ENCODE data around the gene CCDC91. TPM values are rescaled to one million over a fixed set of nuclear protein-coding genes. Genes with fewer than 3 reads are reported as not detected.

CCDC91 gene
- total and polyA plus RNA-seq, 4 donors, result 13.4 to 41.3 (median 23.3) TPM

DNA sequence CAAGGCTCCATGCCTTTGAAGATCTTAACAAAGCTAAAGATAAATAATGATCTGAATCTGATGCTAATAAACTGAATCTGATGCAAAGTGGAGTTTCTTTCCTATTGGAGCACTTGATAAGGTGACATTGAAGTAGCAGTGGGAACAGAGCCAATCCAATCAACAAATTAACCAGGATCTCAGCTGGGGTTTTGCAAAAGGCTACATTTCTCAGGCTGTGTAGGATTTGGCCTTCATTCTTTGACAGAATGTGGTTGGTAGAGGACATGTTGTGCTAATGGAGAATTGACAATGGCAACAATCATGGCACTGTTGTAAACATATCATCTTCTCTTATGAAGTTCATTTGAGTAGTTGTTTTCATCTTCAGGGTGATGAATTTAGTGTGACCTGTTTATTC lies 164.9 kb downstream of the CCDC91 start:
- H3K4me1 ChIP-seq (ENCODE audit: control insufficient read depth in 5 of 5, insufficient read depth in 5 of 5, low read length in 5 of 5), result peaks cover 0 to 13% (median 2%) of the 10 kb centered on the region in 5 donors
- H3K4me3 ChIP-seq, result no peak overlapping the region
- H3K27me3 ChIP-seq (ENCODE audit: control insufficient read depth in 3 of 3, insufficient read depth in 3 of 3, low read length in 2 of 3), result no peaks in the 10 kb centered on the region
- DNase-seq, result peak; percentile 71 to 95 (median 95)
- no peak overlapping the region for H3K27ac ChIP-seq (ENCODE audit: low read depth in 1 of 2, low read length in 1 of 2)
- no peak for ATAC-seq (ENCODE audit: insufficient read depth, low FRiP score)
- TF ChIP-seq, protein P1, sequence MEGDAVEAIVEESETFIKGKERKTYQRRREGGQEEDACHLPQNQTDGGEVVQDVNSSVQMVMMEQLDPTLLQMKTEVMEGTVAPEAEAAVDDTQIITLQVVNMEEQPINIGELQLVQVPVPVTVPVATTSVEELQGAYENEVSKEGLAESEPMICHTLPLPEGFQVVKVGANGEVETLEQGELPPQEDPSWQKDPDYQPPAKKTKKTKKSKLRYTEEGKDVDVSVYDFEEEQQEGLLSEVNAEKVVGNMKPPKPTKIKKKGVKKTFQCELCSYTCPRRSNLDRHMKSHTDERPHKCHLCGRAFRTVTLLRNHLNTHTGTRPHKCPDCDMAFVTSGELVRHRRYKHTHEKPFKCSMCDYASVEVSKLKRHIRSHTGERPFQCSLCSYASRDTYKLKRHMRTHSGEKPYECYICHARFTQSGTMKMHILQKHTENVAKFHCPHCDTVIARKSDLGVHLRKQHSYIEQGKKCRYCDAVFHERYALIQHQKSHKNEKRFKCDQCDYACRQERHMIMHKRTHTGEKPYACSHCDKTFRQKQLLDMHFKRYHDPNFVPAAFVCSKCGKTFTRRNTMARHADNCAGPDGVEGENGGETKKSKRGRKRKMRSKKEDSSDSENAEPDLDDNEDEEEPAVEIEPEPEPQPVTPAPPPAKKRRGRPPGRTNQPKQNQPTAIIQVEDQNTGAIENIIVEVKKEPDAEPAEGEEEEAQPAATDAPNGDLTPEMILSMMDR (IDR thresholded peaks at IDR 0.05; ENCODE audit: control extremely low read depth, extremely low read depth), result no peak
- peaks cover 0 to 12% (median 0%) of the 10 kb centered on the region in 4 donors for H3K36me3 ChIP-seq (ENCODE audit: control insufficient read depth in 4 of 4, insufficient read depth in 4 of 4, low read length in 4 of 4)
- peaks cover 0 to 12% (median under 1%) of the 10 kb centered on the region in 4 donors for H3K9me3 ChIP-seq (ENCODE audit: control insufficient read depth in 4 of 4, insufficient read depth in 3 of 4, low read length in 3 of 4)
- H3K9ac ChIP-seq (ENCODE audit: insufficient read depth in 1 of 2, low read length in 2 of 2), result no peak overlapping the region

GRCh38 chr12:28360253-28360652 lies 170.0 kb downstream of the CCDC91 start:
- ATAC-seq (ENCODE audit: insufficient read depth, low FRiP score) (no peak), DNase-seq (no peak)
- WGBS, 2 donors, result 75 to 87% methylated on average over 2 of the region's 2 CpGs
- Histone ChIP-seq H3K36me3 (ENCODE audit: control insufficient read depth in 4 of 4, insufficient read depth in 4 of 4, low read length in 4 of 4) (no peaks in the 10 kb centered on the region), H3K27me3 (ENCODE audit: control insufficient read depth in 3 of 3, insufficient read depth in 3 of 3, low read length in 2 of 3) (no peaks in the 10 kb centered on the region), H3K4me1 (ENCODE audit: control insufficient read depth in 5 of 5, insufficient read depth in 5 of 5, low read length in 5 of 5) (peaks cover 0 to 7% (median 0%) of the 10 kb centered on the region in 5 donors), H3K9ac (ENCODE audit: insufficient read depth in 1 of 2, low read length in 2 of 2) (no peak overlapping the region), H3K4me3 (no peak overlapping the region), H3K27ac (ENCODE audit: low read depth in 1 of 2, low read length in 1 of 2) (no peak overlapping the region), H3K9me3 (ENCODE audit: control insufficient read depth in 4 of 4, insufficient read depth in 3 of 4, low read length in 3 of 4) (no peaks in the 10 kb centered on the region)
- TF ChIP-seq, protein P1 (IDR thresholded peaks at IDR 0.05; ENCODE audit: control extremely low read depth, extremely low read depth), result no peak

GRCh38 chr12:28367326-28367725 lies 177.1 kb downstream of the CCDC91 start:
- DNase-seq, result peak in 1 of 3 donors; percentile 9
- no peak for ATAC-seq (ENCODE audit: insufficient read depth, low FRiP score)
- Histone ChIP-seq H3K36me3 (ENCODE audit: control insufficient read depth in 4 of 4, insufficient read depth in 4 of 4, low read length in 4 of 4) (peaks cover 3 to 12% (median 4%) of the 10 kb centered on the region in 4 donors), H3K27me3 (ENCODE audit: control insufficient read depth in 3 of 3, insufficient read depth in 3 of 3, low read length in 2 of 3) (no peaks in the 10 kb centered on the region), H3K4me1 (ENCODE audit: control insufficient read depth in 5 of 5, insufficient read depth in 5 of 5, low read length in 5 of 5) (no peaks in the 10 kb centered on the region), H3K9me3 (ENCODE audit: control insufficient read depth in 4 of 4, insufficient read depth in 3 of 4, low read length in 3 of 4) (peaks cover 0 to 21% (median 10%) of the 10 kb centered on the region in 4 donors), H3K9ac (ENCODE audit: insufficient read depth in 1 of 2, low read length in 2 of 2) (no peak overlapping the region), H3K27ac (ENCODE audit: low read depth in 1 of 2, low read length in 1 of 2) (no peak overlapping the region), H3K4me3 (no peak overlapping the region)
- WGBS, 2 donors, result 85 to 86% methylated on average over 1 of the region's 1 CpG
- TF ChIP-seq, protein P1 (IDR thresholded peaks at IDR 0.05; ENCODE audit: control extremely low read depth, extremely low read depth), result no peak

- peaks cover 0 to 21% (median 10%) of the 10 kb centered on the region in 4 donors for H3K9me3 ChIP-seq (ENCODE audit: control insufficient read depth in 4 of 4, insufficient read depth in 3 of 4, low read length in 3 of 4)
- H3K4me1 ChIP-seq (ENCODE audit: control insufficient read depth in 5 of 5, insufficient read depth in 5 of 5, low read length in 5 of 5), result no peaks in the 10 kb centered on the region
- peak in 1 of 3 donors; percentile 17 for DNase-seq
- no peaks in the 10 kb centered on the region for H3K27me3 ChIP-seq (ENCODE audit: control insufficient read depth in 3 of 3, insufficient read depth in 3 of 3, low read length in 2 of 3)
- H3K27ac ChIP-seq (ENCODE audit: low read depth in 1 of 2, low read length in 1 of 2), result no peak overlapping the region
- no peak for ATAC-seq (ENCODE audit: insufficient read depth, low FRiP score)
- no peak overlapping the region for H3K9ac ChIP-seq (ENCODE audit: insufficient read depth in 1 of 2, low read length in 2 of 2)
- H3K4me3 ChIP-seq, result no peak overlapping the region
- TF ChIP-seq, protein P1 (IDR thresholded peaks at IDR 0.05; ENCODE audit: control extremely low read depth, extremely low read depth), result no peak
- peaks cover 3 to 12% (median 4%) of the 10 kb centered on the region in 4 donors for H3K36me3 ChIP-seq (ENCODE audit: control insufficient read depth in 4 of 4, insufficient read depth in 4 of 4, low read length in 4 of 4)
- WGBS, 2 donors, result 90 to 95% methylated on average over 2 of the region's 2 CpGs
Measured at GRCh38 chr12:28367993-28368392, 177.7 kb downstream of the CCDC91 start.
